Stimulated activated CD8-positive, alpha-beta memory T cell treated with anti-CD3 and anti-CD28 coated beads, Interleukin-12 subunit alpha, Interleukin-12 subunit beta, amount 100 ng/mL, for 1 hour (primary cell): ENCODE results near the gene TCF23.

Experiments used
- DNase-seq: peaks from one replicate; pipeline ENCODE4 v3.0.0-alpha.2; 2020; ENCODE audit warnings: low read depth

Gene TCF23

GRCh38 chr2:27128668-27129571 lies 19.9 kb upstream of the TCF23 start:
- DNase-seq, result no peak

GRCh38 chr2:27130396-27130795 lies 18.4 kb upstream of the TCF23 start:
- no peak for DNase-seq

- DNase-seq, result no peak
Observed at GRCh38 chr2:27131429-27131828, 17.4 kb upstream of the TCF23 start.

GRCh38 chr2:27133195-27133875 lies 15.5 kb upstream of the TCF23 start:
- DNase-seq, result no peak

- DNase-seq, result peak; percentile 97
Observed at GRCh38 chr2:27133905-27134780, 14.7 kb upstream of the TCF23 start, which contains the start of gene PREB. Gene PREB (minus strand): TSS chr2:27134636. CDS start chr2:27134421, 215 bp downstream.

- DNase-seq, result no peak
Observed at GRCh38 chr2:27134781-27135477, 13.9 kb upstream of the TCF23 start.

DNA sequence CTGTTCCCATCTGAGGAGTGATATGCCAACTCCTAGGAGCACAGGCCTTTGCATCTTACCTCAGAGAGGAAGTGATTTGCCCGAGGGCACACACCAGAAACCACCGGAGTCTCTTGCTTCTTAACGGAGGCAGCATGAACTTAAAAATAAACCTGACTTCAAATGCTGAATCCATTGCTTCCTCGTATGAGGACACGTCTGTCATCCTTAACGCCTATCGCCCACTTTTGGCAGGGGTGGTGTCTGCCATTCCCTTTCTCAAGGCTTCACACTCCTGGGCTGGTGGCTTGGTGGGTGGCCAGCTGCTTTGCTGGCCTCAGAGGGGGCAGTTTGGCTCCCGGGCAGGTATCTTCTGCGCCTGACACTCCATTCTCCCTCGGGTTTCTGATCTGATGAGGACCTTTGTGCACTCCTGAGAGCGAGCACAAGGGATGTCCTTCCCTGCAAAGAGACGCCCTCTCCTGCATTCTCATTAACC lies 13.3 kb upstream of the TCF23 start:
- no peak for DNase-seq

DNA sequence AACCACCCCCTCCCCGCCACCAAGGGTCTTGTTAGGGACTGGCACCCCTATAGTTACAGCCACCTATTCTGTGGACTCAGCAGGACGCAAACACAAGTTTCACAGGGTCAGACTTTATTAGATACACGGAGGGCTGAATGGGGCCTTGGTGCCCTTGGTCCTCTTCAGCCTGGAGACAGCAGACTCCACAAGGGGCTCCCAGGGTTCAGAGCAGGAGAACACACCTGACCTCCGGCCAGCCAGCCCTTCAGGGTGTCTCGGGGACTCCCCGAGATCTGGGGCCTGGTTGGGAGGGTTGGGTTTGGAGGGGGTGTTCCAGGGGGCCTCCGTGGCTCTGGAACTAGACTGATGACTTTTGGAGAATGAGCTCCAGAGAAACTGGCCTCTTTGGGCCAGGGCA lies 12.1 kb upstream of the TCF23 start:
- DNase-seq, result no peak

GRCh38 chr2:27137322-27137935 lies 11.4 kb upstream of the TCF23 start:
- DNase-seq, result no peak

DNA sequence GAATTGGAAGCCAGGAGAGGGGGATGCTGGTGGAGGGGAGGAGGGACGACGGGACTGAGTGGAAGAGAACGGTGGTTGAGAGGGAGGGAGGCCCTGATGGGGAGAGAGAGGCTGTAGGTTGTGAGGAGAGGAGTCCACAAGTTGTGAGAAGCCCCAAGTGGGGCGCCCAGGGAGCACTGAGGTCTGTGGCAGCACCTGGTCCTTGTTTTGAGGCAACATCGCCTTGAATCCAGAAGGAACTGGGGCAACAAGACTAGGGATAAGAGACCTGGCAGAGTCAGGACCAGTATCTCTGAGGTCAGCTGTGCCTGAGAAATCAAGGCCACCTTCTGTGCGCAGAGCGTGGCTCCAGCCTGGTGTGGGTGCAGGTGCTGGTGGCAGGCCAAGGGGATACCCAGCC lies 10.7 kb upstream of the TCF23 start:
- no peak for DNase-seq

DNA sequence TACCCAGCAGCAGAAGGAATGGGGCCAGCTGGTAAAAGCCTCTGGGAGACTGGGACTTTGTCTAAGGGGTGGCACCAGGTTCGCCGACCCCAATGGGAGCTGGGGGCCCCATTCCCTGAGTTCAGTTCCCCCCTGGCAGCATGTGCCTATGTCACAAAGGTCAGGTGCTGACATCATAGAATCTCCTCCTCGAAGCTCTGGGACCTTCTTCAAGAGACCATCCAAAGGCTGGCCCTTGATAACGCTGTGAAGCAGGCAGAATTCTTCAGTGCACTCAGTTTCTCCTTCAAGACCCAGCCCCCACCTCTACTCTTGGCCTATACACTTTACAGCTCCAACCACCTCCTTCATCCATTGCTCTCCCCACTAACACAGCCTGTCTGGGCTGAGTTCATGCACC lies 9.5 kb upstream of the TCF23 start, which contains the start of gene PRR30:
PRR30 (minus strand) TSS at position 101 of the 400 bp plus-strand sequence. CDS start 1,081 bp downstream, outside the sequence.
- no peak for DNase-seq

DNA sequence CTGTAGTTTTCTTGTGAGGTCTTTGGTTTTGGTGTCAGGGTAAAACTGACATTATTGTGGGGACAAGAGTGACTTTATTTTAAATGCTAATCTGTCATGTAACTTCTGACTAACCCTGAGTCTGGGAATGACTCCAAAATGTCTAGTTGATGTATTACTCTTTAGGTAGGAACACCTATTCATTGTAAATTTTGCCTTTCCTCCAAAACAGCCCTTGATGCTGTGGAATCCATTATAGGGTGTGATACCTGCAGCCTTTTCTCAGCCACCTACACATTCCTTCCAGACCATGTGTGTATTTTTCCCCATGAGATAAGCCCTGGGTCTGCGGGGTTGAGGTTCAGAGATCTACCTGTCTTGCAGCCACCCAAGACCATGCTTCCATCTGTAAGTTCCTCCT lies 5.5 kb upstream of the TCF23 start:
- DNase-seq, result no peak

DNA sequence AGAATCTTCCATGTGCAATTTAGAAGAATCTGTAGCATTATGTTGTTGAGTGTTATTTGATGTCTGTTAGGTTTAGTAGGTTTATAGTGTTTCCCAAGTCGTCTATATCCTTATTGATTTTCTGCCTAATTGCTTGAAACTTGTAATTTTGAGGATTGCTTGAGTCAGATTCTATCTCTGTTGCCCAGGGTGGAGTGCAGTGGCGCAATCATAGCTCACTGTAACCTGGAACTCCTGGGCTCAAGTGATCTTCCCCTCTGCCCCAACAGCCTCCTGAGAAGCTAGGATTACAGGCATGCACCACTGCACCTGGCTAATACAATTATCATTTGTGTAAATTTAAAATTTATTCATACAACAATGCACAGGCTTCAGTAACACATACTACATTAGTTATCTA lies 3.1 kb upstream of the TCF23 start:
- DNase-seq, result no peak

DNA sequence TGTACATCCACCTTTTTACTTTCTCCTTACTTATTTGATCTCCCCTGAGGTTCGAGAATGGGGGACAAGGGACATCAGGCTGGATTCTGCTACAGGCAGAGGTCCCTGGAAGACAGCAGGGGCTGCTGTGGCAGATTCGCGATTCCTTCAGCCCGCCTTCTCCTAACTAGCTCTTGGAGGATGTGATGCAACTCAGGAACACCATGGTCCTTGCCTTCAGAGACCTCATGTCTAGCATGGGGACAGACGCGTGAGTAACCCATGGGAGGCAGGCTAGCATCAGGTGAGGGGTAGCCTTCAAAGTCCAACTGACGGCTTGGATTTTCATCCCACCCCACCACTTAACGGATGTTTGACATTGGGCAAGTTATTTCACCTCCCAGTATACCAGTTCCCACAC lies 869 bp upstream of the TCF23 start:
- no peak for DNase-seq

DNA sequence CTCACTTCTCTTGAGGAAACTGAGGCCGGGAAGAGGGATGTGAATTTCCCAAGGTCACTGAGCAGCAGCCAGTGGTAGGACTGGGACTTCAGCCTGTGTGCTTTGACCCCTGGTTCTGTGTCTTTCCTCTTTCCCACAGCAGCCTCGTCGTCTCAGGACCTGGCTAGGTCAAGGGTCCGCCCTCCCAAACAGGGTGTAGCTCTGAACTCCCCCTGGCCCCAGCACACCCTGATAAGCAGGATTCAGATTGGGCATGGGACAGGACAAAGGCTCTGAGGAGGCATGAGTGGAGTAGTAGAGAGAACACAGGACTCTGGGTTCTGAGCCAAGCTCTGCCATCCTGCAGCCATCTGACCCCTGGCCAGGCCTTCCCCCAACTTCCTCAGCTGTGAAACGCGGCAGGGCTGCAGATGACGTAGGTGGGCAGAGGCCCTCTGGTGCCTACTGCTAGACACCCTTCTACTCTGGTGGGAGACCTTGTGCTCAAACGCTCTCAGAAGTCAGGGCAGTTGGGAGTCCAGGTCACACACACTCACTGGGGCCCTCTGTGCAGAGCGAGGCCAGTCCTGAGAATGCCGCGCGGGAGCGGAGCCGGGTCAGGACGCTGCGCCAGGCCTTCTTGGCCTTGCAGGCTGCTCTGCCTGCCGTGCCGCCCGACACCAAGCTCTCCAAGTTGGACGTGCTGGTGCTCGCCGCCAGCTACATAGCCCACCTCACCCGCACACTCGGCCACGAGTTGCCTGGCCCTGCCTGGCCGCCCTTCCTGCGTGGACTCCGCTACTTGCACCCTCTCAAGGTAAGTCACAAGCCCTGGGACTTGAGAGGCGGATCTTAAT lies 984 bp downstream of the TCF23 start:
- DNase-seq, result no peak

DNA sequence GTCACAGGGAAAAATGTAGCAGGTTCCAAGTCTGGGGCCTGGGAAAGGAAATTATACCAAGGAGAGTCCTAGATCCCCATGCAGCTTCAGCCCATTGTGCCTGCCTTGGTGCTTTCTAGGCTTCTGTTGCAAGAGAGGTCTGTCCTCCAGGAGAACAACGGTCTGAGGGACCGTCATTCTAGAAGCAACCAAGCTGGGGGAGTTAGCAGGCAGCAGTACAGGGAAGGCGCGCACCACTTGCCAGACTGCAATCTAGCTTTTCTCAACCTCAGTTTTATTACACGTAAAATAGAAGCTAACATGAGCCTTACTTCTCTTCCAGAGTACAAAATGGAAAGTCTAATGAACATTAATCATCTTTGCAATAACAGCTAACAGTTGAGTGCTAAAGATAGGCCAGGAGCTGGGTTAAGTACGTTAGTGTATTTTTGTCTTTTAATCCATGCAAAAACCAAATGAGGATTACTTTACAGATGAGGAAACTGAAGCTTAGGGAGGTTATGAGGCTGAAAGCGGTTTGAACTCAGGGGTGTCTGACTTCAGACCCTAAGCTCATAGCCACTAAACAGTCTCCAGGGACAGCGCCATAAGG lies 1.9 kb downstream of the TCF23 start:
- no peak for DNase-seq

DNA sequence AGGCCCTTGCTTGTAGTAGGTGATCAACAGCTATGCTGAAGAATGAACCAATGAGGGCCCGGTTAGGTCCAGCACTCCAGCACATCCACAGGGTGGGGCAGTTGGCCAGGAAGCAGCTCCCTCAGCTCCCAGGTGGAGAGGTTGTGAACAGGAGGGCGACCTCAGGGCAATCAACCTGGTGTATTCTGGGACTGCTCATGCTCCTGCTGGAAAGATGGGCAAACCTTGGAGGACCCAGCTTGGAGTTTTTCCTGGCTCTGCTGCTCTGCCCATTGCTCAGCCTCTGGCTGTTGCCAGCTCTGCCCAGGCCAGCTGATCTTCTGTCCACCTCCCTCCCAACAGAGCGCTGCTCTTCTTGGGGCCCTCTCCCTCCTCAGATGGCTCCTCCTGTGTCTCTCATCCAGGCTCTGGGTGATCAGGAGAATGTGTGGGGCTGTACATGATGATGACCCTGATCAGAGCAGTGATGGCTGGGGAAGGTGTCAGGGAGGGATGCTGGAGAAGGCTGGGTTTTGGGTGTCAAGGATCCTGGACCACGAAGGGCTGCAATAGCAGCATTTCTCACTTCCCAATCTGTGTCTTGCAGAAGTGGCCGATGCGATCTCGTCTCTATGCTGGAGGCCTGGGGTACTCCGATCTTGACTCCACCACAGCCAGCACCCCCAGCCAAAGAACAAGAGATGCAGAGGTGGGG lies 3.4 kb downstream of the TCF23 start:
- no peak for DNase-seq

GRCh38 chr2:27152796-27153464 lies 4.1 kb downstream of the TCF23 start:
- no peak for DNase-seq
